HG03378 (cell line): ENCODE results near the gene PAFAH1B2.
"Not testable (repeated sequence)": the region's sequence is repeated elsewhere in the genome, so short reads cannot be mapped to it uniquely, and the experiment has no call there.

ENCODE experiments used
- ATAC-seq: cut with Tn5 transposase; IDR thresholded peaks from one replicate; pipeline ENCODE4 v1.9.1; 2021; ENCODE audit warnings: mild to moderate bottlenecking, moderate library complexity; ENCODE audit not compliant: unreplicated experiment

Gene PAFAH1B2

GRCh38 chr11:117171404-117172061, 27.4 kb downstream of the PAFAH1B2 start:
- no peak for ATAC-seq

- ATAC-seq = no peak
Measured at GRCh38 chr11:117172724-117173421, 28.8 kb downstream of the PAFAH1B2 start.

GRCh38 chr11:117175104-117175503, 31.0 kb downstream of the PAFAH1B2 start:
- ATAC-seq = no peak

- no peak for ATAC-seq
Measured at GRCh38 chr11:117175781-117176180, 31.7 kb downstream of the PAFAH1B2 start.

- no peak for ATAC-seq
Measured at GRCh38 chr11:117176186-117176585, 32.1 kb downstream of the PAFAH1B2 start.

GRCh38 chr11:117177534-117178209, 33.6 kb downstream of the PAFAH1B2 start:
- no peak for ATAC-seq

GRCh38 chr11:117178210-117179034, 34.3 kb downstream of the PAFAH1B2 start, which contains the start of gene SIDT2:
Gene SIDT2, plus strand, starts transcription at chr11:117178743. Its CDS starts 521 bp downstream, at chr11:117179264.
- ATAC-seq = peak; percentile 83

- peak; percentile 5 for ATAC-seq
Measured at GRCh38 chr11:117179048-117179999, 35.2 kb downstream of the PAFAH1B2 start.

GRCh38 chr11:117180020-117180419, 35.9 kb downstream of the PAFAH1B2 start:
- ATAC-seq = no peak

GRCh38 chr11:117180661-117181585, 36.8 kb downstream of the PAFAH1B2 start:
- ATAC-seq = no peak

GRCh38 chr11:117181586-117182550, 37.8 kb downstream of the PAFAH1B2 start:
- ATAC-seq = no peak

GRCh38 chr11:117182551-117182935, 38.5 kb downstream of the PAFAH1B2 start:
- no peak for ATAC-seq

- not testable (repeated sequence) for ATAC-seq
Measured at GRCh38 chr11:117183178-117183577, 39.1 kb downstream of the PAFAH1B2 start.

GRCh38 chr11:117183724-117184349, 39.8 kb downstream of the PAFAH1B2 start:
- no peak for ATAC-seq

- ATAC-seq = no peak
Measured at GRCh38 chr11:117185736-117186430, 41.8 kb downstream of the PAFAH1B2 start.

- no peak for ATAC-seq
Measured at GRCh38 chr11:117186431-117186761, 42.3 kb downstream of the PAFAH1B2 start.

GRCh38 chr11:117187007-117187406, 42.9 kb downstream of the PAFAH1B2 start:
- no peak for ATAC-seq
